ENCODE results near the gene SAMD4A.
"Not testable (repeated sequence)": the region's sequence is repeated elsewhere in the genome, so short reads cannot be mapped to it uniquely, and the experiment has no call there.

The SAMD4A gene

DNA sequence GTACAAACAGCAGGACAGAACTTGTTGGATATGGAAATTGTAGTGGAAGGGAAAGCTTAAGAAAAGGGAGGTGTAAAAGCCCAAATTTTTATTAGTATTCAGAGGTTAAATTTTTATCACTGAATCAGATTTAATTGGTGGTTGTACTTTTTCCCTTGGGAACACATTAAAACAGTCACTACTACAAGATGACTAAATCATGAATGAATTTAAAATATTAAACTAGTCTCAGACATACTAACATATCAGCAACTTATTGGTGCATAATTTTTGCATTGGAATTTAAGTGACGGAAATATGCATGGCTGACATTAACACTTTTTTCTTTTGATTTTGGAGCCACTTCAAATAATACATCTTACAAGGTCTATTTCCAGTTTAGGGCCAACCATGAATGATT, 27.6 kb downstream of the SAMD4A start:
- no peak for DNase-seq (ENCODE audit: low spot score)
- no peak for FAIRE-seq

- no peak for DNase-seq (ENCODE audit: low spot score)
- FAIRE-seq: no peak
Observed at GRCh38 chr14:54597795-54598443, 31.0 kb downstream of the SAMD4A start.

DNA sequence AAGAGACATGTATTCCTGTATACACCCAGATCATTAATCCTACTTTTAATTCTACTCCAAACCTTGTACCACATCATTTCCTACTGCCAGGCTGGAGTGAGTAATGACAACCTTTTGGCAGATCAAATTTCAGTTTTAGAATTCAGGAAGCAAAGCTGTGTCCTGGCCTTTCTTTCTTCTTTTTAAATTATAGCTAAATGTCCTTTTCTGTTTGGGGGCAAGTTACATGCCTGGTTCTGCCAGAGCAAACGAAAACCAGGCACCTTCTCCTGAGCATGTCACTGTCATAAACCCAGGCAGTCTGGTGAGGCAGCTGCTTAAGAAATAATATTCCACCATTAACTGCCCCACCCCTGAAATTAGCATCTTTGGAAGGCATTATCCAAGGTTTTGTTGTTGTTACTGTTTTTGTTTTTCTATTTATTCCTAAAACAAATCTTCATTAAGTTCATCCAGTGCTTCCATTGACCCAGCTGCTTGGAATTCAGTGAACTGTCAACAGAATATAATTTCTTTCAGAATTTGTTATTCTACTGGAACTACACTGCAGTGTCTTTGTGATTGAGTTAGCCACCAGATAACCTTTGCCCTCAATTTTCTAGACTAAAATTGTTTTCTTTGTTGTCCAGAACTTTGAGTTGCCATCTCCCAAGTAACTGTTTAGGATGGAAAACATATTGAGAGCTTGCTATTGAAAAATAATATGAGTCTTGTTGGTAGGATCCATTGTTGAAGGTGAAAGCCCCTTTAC, 33.2 kb downstream of the SAMD4A start:
- FAIRE-seq (no peak), DNase-seq (ENCODE audit: low spot score) (no peak)

DNA sequence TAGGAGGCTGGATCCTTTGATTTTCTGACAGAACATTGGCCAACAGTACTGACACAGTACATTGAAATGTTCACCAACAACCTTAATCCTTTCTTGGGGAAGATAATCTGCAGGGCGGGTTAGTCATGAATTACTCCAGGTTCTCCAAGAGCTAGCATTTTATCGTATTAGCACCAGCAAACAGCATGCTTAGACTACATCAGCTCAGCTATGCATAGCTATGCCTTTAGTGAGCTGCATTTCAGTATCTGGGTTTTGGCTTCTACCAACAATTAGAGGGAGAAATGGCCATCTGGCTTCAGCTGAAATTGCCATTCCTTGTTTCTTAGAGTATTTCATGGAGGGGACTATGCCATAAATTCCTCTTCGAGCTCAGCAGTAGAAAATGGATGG, 33.8 kb downstream of the SAMD4A start:
- FAIRE-seq: no peak
- no peak for DNase-seq (ENCODE audit: low spot score)

DNA sequence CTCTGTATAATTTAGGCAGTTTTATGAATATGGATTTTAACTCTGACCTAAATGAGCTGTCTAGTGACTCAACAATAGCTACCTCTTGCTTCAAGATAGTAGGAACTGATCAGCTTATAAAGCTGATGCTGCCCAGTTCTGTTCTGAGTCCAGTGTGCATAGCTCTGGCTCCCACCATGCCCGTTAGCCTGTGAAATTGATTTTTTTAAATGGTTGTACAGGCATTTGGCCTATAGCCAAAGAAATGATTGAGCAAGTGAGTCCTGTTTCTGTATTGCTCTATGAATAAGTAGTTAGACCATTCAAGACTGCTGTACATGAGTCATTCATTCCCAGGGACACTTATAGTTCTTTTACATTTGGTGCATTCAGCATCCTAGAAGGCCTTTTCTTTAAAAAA, 36.4 kb downstream of the SAMD4A start:
- DNase-seq (ENCODE audit: low spot score): no peak
- FAIRE-seq: no peak

- FAIRE-seq: peak; percentile 75
- no peak for DNase-seq (ENCODE audit: low spot score)
Observed at GRCh38 chr14:54606178-54606577, 39.2 kb downstream of the SAMD4A start.

DNA sequence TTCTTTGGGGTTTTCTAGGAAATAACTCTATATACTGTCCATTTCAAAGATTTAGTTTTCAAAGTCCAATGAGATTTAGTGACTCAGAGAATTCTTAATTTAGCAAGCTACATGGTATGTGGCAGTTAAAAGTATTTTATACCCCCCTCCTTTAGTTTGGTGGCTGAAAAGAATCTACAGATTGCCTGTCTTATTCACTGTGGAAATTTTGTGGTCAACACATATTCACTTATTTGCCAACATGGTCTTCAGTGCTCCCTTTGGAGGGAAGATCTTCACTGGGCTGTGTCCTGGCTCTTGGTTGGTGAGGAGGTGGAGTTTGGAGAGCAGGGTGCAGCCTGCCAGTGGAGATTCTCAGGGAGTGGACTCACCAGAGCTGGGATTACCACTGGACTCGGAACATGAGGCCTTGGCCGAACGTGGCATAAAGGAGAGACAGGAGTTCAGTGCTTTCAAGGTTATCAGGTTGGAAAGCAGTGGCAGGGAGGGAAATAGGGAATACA, 39.8 kb downstream of the SAMD4A start:
- no peak for DNase-seq (ENCODE audit: low spot score)
- no peak for FAIRE-seq

DNA sequence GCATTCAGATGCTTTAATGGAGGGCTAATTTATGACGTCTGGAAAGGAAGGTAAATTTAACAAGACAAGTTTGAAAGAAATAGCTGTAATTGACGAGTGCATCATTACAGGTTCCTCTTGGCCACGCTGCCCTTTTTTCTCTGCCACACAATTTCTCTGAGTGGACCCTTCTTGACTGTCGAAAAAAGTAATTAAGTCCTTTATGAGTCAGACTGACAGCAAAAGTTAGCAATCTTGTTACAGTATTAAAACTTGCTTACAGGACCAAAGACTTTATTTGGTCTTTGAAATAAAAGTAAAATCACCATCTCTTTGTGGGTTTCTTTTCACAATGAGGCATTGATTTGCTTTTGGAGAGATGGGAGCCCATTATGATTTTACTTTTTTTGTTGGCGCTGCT, 42.6 kb downstream of the SAMD4A start:
- no peak for DNase-seq (ENCODE audit: low spot score)
- no peak for FAIRE-seq

- FAIRE-seq (no peak), DNase-seq (ENCODE audit: low spot score) (no peak)
Observed at GRCh38 chr14:54610051-54610977, 43.4 kb downstream of the SAMD4A start.

DNA sequence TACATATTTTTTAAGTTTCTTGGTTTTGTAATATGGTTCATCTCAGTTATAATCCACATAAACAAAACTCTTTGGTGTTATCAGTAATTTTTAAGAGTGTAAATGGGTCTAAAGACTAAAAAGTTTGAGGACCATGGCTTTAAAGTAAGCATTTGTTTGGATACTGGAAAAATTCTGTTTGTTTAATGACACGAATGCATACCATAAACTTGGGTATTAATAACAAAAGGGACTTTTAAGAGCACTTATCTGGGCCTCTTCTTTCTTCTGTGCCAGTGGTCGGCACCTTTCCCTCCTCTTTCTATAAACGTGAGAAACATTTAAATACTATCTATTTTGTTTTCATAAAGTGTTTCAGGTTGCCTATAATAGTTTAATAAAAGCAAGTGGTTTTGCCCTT, 47.4 kb downstream of the SAMD4A start:
- no peak for DNase-seq (ENCODE audit: low spot score)
- FAIRE-seq: no peak

- DNase-seq (ENCODE audit: low spot score) (no peak), FAIRE-seq (no peak)
Observed at GRCh38 chr14:54617467-54617866, 50.5 kb downstream of the SAMD4A start.

- DNase-seq (ENCODE audit: low spot score): no peak
- no peak for FAIRE-seq
Observed at GRCh38 chr14:54621686-54622085, 54.8 kb downstream of the SAMD4A start.

DNA sequence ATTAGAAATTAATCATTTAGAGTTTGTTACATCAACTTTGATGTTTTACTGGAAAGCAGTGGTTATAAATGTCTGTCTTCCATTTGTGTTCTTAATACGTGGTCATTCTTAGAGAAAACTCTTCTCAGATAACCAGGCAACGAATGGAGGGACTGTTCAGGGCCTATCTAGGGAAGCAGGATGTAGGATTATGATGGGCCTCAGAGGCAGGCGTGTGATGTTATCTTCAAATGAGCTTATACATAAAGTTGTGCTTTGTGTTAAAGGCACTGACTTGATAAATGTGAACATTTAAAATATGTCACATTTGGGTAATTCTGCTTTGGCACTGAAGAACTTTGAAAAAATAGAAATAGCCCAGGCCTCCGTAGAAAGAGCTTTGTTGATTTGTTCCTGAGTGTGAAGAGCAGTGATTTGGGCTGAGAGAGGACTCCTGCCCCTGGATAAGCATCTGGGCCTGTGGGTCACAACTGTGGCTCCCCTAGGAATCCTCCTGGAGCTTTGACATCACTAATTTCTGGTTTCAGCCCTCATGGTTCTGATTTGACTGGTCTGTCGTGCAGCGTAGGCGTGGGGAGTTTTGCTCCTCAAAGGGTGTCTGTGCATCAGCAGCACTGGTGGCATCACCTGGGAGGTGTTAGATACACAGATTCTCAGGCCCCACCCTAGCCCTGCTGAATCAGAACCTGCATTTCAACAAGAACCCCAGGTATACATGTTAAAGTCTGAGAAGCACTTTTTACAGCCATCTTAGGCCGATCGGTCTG, 55.4 kb downstream of the SAMD4A start:
- FAIRE-seq (no peak), DNase-seq (ENCODE audit: low spot score) (no peak)

GRCh38 chr14:54623279-54624004, 56.5 kb downstream of the SAMD4A start:
- DNase-seq (ENCODE audit: low spot score) (no peak), FAIRE-seq (no peak)

DNA sequence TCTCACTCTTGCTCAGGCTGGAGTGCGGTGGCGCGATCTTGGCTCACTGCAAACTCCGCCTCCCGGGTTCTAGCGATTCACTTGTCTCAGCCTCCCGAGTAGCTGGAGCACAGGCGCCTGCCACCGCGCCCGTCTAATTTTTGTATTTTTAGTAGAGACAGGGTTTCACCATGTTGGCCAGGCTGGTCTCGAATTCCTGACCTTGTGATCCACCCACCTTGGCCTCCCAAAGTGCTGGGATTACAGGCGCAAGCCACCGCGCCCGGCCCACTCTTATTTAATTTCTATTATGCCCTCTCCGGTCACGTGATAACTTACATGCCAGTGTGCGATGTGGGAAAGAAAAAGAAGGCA, 57.1 kb downstream of the SAMD4A start:
- DNase-seq (ENCODE audit: low spot score); FAIRE-seq: not testable (repeated sequence)

DNA sequence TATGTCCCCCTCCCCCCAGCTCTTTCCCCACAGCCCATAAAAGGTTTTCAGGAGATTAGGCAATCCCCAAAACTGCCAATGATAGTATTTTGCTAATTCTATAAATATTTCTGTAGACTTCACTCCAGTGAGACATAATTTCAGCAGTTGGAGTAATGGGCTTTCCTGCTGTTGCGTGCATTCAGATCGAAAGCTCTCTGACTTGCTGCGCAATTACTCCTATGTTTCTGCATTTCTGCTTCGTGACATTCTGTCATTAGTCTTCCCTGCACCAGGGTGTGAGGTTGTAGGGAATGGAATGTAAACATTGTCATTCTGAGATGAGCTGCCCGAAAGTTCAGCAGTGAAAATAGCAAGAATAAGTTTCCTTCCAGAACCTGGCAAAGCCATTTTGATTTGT, 58.2 kb downstream of the SAMD4A start:
- DNase-seq (ENCODE audit: low spot score) (no peak), FAIRE-seq (no peak)

GRCh38 chr14:54627219-54627539, 60.3 kb downstream of the SAMD4A start:
- peak; percentile 72 for FAIRE-seq
- no peak for DNase-seq (ENCODE audit: low spot score)

GRCh38 chr14:54627540-54628363, 60.8 kb downstream of the SAMD4A start:
- DNase-seq (ENCODE audit: low spot score) (no peak), FAIRE-seq (no peak)

GRCh38 chr14:54629183-54629582, 62.3 kb downstream of the SAMD4A start:
- FAIRE-seq: no peak

More at GRCh38 chr14:54629183-54629582, 62.3 kb downstream of the SAMD4A start:
- no peak for DNase-seq (ENCODE audit: low spot score)

Data from urothelium cell line (cell line).